Omental fat pad (tissue), 4 donors: ENCODE measurements around the gene SC5D. TPM values are rescaled to one million over a fixed set of nuclear protein-coding genes. Genes with fewer than 3 reads are reported as not detected.

Source experiments
- ATAC-seq: fragments of 150-250 bp; one replicate; pipeline ENCODE4 v1.9.1; 2016; ENCODE audit warnings: mild to moderate bottlenecking, moderate library complexity; ENCODE audit not compliant: low FRiP score
- DNase-seq: peaks from one replicate; pipeline ENCODE4 v3.0.0-alpha.2; 2019; ENCODE audit warnings: low spot score
- CTCF ChIP-seq, 3 donors: fragments of 450-650 bp; IDR thresholded peaks; one replicate each; pipeline ENCODE4 v1.5.1; 2016 to 2017; ENCODE audit warnings: antibody characterized with exemption in 3 of 3, mild to moderate bottlenecking in 3 of 3, moderate library complexity in 2 of 3
- total RNA-seq, 4 donors: library from RNA; depleted of rRNA; stranded (reverse); fragments of >200 nt; gene quantifications; one replicate each; pipeline ENCODE4 v1.1.0, GENCODE V29; 2016

Gene SC5D
- total RNA-seq, 4 donors from 2014 or later, result 16.9 to 30.3 (median 26.8) TPM

- no peak for TF ChIP-seq CTCF (IDR thresholded peaks at IDR 0.05)
- ATAC-seq, result no peak
Observed at GRCh38 chr11:121347094-121347493, 54.5 kb downstream of the SC5D start.

GRCh38 chr11:121347813-121348212 is 55.2 kb downstream of the SC5D start:
- no peak for TF ChIP-seq CTCF (IDR thresholded peaks at IDR 0.05)
- ATAC-seq, result no peak
- no peak for DNase-seq

More at GRCh38 chr11:121347094-121347493, 54.5 kb downstream of the SC5D start:
- DNase-seq, result no peak

- DNase-seq (no peak), ATAC-seq (no peak)
- no peak for TF ChIP-seq CTCF (IDR thresholded peaks at IDR 0.05)
Observed at GRCh38 chr11:121348220-121348875, 55.8 kb downstream of the SC5D start.

- no peak for ATAC-seq
- no peak for TF ChIP-seq CTCF (IDR thresholded peaks at IDR 0.05)
- DNase-seq, result no peak
Observed at GRCh38 chr11:121349790-121350189, 57.2 kb downstream of the SC5D start.

GRCh38 chr11:121350314-121351082 is 57.9 kb downstream of the SC5D start:
- DNase-seq (no peak), ATAC-seq (no peak)
- no peak for TF ChIP-seq CTCF (IDR thresholded peaks at IDR 0.05)

- DNase-seq, result no peak
Observed at GRCh38 chr11:121351083-121351630, 58.6 kb downstream of the SC5D start.

More at GRCh38 chr11:121351083-121351630, 58.6 kb downstream of the SC5D start:
- TF ChIP-seq CTCF (IDR thresholded peaks at IDR 0.05), result no peak
- ATAC-seq, result no peak
